Choroid plexus epithelial cell (primary cell): ENCODE results near the gene STK32A.

Experiments used
- DNase-seq: peaks from one replicate; pipeline ENCODE4 v3.0.0-alpha.2; 2010; ENCODE audit warnings: low read depth
- H3K4me3 ChIP-seq: 2 replicates; pipeline ENCODE4 v1.5.1; 2011; ENCODE audit warnings: low read depth, mild to moderate bottlenecking, control low read depth, low read length, moderate library complexity
- TF ChIP-seq, protein P1 (sequence below): conservative IDR thresholded peaks from 2 replicates; pipeline ENCODE4 v1.5.1; 2011; ENCODE audit warnings: low read depth, mild to moderate bottlenecking, control low read depth, inconsistent platforms, low read length, moderate library complexity

The STK32A gene

GRCh38 chr5:147248561-147248960, 13.7 kb downstream of the STK32A start:
- TF ChIP-seq, protein P1, sequence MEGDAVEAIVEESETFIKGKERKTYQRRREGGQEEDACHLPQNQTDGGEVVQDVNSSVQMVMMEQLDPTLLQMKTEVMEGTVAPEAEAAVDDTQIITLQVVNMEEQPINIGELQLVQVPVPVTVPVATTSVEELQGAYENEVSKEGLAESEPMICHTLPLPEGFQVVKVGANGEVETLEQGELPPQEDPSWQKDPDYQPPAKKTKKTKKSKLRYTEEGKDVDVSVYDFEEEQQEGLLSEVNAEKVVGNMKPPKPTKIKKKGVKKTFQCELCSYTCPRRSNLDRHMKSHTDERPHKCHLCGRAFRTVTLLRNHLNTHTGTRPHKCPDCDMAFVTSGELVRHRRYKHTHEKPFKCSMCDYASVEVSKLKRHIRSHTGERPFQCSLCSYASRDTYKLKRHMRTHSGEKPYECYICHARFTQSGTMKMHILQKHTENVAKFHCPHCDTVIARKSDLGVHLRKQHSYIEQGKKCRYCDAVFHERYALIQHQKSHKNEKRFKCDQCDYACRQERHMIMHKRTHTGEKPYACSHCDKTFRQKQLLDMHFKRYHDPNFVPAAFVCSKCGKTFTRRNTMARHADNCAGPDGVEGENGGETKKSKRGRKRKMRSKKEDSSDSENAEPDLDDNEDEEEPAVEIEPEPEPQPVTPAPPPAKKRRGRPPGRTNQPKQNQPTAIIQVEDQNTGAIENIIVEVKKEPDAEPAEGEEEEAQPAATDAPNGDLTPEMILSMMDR = no peak
- no peak overlapping the region for H3K4me3 ChIP-seq
- no peak for DNase-seq

- no peak overlapping the region for H3K4me3 ChIP-seq
- no peak for DNase-seq
- TF ChIP-seq, protein P1 = no peak
These were observed 25.0 kb downstream of the STK32A start for GRCh38 chr5:147259837-147260236.

- no peak for DNase-seq
- H3K4me3 ChIP-seq = no peak overlapping the region
- TF ChIP-seq, protein P1 = no peak
These were observed 32.4 kb downstream of the STK32A start for GRCh38 chr5:147267082-147267832.

DNA sequence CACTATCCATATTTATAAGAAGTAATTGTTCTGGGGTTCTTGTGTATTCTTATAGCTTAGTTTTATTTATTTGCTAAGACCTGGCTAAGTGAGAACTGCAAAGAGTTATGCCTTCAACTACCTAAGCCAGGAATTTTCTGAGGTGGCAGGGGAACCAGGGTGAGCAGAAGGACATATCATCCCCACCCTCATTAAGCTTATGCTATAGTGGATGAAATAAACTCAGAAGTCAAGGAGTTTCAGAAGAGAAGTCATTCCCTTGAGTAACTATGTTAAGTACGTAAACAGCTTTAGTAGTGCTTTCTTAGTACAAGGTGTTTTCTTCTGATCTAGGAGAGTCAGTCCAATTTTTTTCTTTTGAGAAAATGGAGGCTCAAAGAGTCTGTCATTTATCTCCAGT, 41.7 kb downstream of the STK32A start:
- no peak overlapping the region for H3K4me3 ChIP-seq
- DNase-seq = no peak
- TF ChIP-seq, protein P1 = no peak

DNA sequence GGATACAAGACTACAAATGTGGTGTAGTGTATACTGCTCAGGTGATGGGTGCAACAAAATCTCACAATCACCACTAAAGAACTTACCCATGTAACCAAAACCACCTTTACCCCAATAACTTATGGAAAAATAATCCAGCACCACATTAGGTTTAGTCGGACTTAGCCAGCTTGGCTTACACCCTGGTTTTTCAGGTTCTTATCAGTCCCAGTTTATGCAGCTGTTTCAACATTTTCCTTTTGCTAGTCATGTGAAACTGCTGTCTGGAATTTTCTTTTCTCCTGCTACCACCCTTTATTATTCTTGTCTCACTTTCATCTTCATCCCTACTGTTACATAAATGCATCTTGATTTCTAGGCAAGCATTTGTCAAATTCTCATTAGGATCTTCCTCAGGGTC, 51.5 kb downstream of the STK32A start:
- no peak overlapping the region for H3K4me3 ChIP-seq
- no peak for DNase-seq
- TF ChIP-seq, protein P1 = no peak

DNA sequence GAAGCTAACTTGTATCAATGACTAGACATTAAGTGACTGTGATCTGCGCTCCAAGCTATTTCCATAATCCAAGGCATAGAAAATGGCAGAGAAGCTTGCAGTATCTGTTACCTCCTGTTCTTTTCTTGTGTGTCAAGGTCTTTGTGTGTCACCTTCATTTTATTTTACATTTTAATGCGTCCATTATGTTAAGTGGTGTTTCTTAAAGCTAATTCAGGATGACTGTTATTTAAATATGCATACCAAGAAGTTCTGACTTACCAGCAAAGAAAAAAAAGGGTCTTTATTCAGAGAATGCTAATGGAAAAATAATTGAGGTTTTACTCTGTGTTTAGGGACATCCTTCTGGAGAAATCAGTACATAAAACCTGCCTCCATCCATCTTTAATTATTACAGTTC, 52.3 kb downstream of the STK32A start:
- no peak overlapping the region for H3K4me3 ChIP-seq
- TF ChIP-seq, protein P1 = no peak
- no peak for DNase-seq

DNA sequence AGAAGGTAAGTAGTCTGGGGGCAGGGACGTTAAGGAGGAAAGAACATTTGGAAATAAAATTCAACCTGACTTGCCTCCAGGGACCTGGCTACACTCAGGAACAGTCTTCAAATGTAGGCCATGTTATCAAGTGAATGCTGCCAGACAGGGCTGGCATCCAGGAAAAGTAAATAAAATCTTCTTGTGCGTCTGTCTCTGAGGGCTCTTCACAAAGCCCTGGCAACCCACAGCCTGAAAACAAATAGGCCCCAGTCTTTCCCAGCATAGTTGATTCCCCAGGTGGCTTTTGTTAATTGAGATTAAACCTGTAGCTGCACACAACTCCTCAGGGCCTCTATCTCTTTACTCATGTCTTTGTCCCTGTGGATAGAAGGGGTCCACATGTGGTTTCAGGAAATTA, 55.4 kb downstream of the STK32A start:
- no peak for DNase-seq
- TF ChIP-seq, protein P1 = no peak
- H3K4me3 ChIP-seq = no peak overlapping the region
